Measurements from ENCODE around the gene PRPF18.

The PRPF18 gene

GRCh38 chr10:13637894-13638293, 51.1 kb downstream of the PRPF18 start:
- no peak for DNase-seq (ENCODE audit: low read depth in 2 of 2)

- no peak for DNase-seq (ENCODE audit: low read depth in 2 of 2)
Measured at GRCh38 chr10:13642293-13642692, 55.5 kb downstream of the PRPF18 start.

- no peak for DNase-seq (ENCODE audit: low read depth in 2 of 2)
Measured at GRCh38 chr10:13643016-13643415, 56.3 kb downstream of the PRPF18 start.

- DNase-seq (ENCODE audit: low read depth in 2 of 2), result no peak
Measured at GRCh38 chr10:13644866-13645265, 58.1 kb downstream of the PRPF18 start.

- DNase-seq (ENCODE audit: low read depth in 2 of 2), result no peak
Measured at GRCh38 chr10:13648425-13648824, 61.7 kb downstream of the PRPF18 start.

GRCh38 chr10:13649844-13650520, 63.2 kb downstream of the PRPF18 start:
- no peak for DNase-seq (ENCODE audit: low read depth in 2 of 2)

GRCh38 chr10:13650961-13651360, 64.2 kb downstream of the PRPF18 start:
- no peak for DNase-seq (ENCODE audit: low read depth in 2 of 2)

- DNase-seq (ENCODE audit: low read depth in 2 of 2), result no peak
Measured at GRCh38 chr10:13651969-13652720, 65.4 kb downstream of the PRPF18 start.

- DNase-seq (ENCODE audit: low read depth in 2 of 2), result no peak
Measured at GRCh38 chr10:13652860-13653259, 66.1 kb downstream of the PRPF18 start.

GRCh38 chr10:13654118-13654830, 67.5 kb downstream of the PRPF18 start:
- DNase-seq (ENCODE audit: low read depth in 2 of 2), result no peak

GRCh38 chr10:13654846-13655245, 68.1 kb downstream of the PRPF18 start:
- DNase-seq (ENCODE audit: low read depth in 2 of 2), result no peak

- DNase-seq (ENCODE audit: low read depth in 2 of 2), result no peak
Measured at GRCh38 chr10:13656337-13657100, 69.8 kb downstream of the PRPF18 start.

- no peak for DNase-seq (ENCODE audit: low read depth in 2 of 2)
Measured at GRCh38 chr10:13657101-13657680, 70.4 kb downstream of the PRPF18 start.

GRCh38 chr10:13658264-13658663, 71.5 kb downstream of the PRPF18 start:
- DNase-seq (ENCODE audit: low read depth in 2 of 2), result no peak

- DNase-seq (ENCODE audit: low read depth in 2 of 2), result no peak
Measured at GRCh38 chr10:13658871-13659685, 72.3 kb downstream of the PRPF18 start.

- DNase-seq (ENCODE audit: low read depth in 2 of 2), result peak; percentile 58 to 64
Measured at GRCh38 chr10:13659887-13660550, 73.3 kb downstream of the PRPF18 start.

- DNase-seq (ENCODE audit: low read depth in 2 of 2), result no peak
Measured at GRCh38 chr10:13660551-13660920, 73.8 kb downstream of the PRPF18 start.

GRCh38 chr10:13661256-13661655, 74.5 kb downstream of the PRPF18 start:
- DNase-seq (ENCODE audit: low read depth in 2 of 2), result no peak

GRCh38 chr10:13665516-13666262, 78.9 kb downstream of the PRPF18 start:
- DNase-seq (ENCODE audit: low read depth in 2 of 2), result no peak

- DNase-seq (ENCODE audit: low read depth in 2 of 2), result no peak
Measured at GRCh38 chr10:13668126-13668525, 81.4 kb downstream of the PRPF18 start.
